Mammary epithelial cell (primary cell): Measurements from ENCODE around the gene PRSS33.

Source experiments
- EZH2 ChIP-seq: IDR thresholded peaks from 2 replicates; pipeline ENCODE4 v1.6.1; 2012; ENCODE audit warnings: low read length, inconsistent platforms, borderline replicate concordance
- TF ChIP-seq, protein P1 (sequence below), 2 donors: IDR thresholded peaks in 1 of 2; conservative IDR thresholded peaks in 1 of 2; 2 replicates each; pipeline ENCODE4 v1.5.1; 2011 to 2012; ENCODE audit warnings: inconsistent platforms in 2 of 2, low read length in 2 of 2, mild to moderate bottlenecking in 2 of 2, control low read depth in 1 of 2, low read depth in 1 of 2; ENCODE audit not compliant: insufficient read depth in 1 of 2; ENCODE audit errors: extremely low read depth in 1 of 2

DNA sequence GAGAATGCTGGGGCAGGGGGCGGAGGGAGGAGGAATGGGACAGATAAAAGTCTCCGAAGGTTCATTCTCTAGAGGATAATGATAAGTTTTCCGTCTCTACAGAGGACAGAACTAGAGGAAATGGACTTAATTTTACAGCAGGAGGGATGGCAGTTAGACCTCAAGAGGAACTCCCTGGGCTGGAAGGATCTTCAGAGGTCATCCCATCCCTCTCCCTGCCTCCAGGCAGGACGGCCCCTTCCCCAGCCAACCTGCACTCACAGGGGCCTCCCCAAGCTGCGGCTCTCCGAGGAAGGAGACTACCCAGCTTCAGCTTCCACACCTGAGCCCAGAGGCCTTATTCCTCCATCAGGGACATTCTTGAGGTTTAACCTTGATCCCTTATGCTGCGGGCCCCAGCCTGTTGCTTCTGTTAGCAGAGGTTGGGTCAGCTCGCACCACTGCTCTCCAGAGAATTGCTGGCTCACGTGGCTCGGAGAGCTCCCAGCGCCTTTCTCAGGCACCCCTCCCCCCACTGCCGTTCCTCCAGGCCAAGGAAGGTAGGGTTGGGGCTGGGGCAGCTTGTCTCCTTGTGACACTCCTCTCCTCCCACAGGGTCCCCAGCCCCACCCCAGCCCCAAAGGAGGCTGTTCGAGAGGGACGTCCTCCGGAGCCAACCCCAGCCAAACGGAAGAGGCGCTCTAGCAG lies 18.8 kb downstream of the PRSS33 start:
- TF ChIP-seq, protein P1, sequence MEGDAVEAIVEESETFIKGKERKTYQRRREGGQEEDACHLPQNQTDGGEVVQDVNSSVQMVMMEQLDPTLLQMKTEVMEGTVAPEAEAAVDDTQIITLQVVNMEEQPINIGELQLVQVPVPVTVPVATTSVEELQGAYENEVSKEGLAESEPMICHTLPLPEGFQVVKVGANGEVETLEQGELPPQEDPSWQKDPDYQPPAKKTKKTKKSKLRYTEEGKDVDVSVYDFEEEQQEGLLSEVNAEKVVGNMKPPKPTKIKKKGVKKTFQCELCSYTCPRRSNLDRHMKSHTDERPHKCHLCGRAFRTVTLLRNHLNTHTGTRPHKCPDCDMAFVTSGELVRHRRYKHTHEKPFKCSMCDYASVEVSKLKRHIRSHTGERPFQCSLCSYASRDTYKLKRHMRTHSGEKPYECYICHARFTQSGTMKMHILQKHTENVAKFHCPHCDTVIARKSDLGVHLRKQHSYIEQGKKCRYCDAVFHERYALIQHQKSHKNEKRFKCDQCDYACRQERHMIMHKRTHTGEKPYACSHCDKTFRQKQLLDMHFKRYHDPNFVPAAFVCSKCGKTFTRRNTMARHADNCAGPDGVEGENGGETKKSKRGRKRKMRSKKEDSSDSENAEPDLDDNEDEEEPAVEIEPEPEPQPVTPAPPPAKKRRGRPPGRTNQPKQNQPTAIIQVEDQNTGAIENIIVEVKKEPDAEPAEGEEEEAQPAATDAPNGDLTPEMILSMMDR (conservative IDR thresholded peaks at IDR 0.05 in 1 of 2, IDR thresholded peaks at IDR 0.05 in 1 of 2; ENCODE audit: extremely low read depth in 1 of 2, insufficient read depth in 1 of 2, low read depth in 1 of 2, low read length in 2 of 2), result no peak
- TF ChIP-seq EZH2, result no peak
